Panc1 (cell line): ENCODE results near the gene DNAJC30.

Source experiments
- CTCF ChIP-seq: fragments of 450-650 bp; IDR thresholded peaks from 2 replicates; pipeline ENCODE4 v1.5.1; 2017; ENCODE audit warnings: mild to moderate bottlenecking
- POLR2AphosphoS5 ChIP-seq: IDR thresholded peaks from 2 replicates; pipeline ENCODE4 v1.6.1; 2012; ENCODE audit warnings: mild to moderate bottlenecking, low read depth, low read length, moderate library complexity
- REST ChIP-seq, 2 experiments: IDR thresholded peaks; 2 replicates each; pipeline ENCODE4 v1.6.1; 2011 to 2012; ENCODE audit warnings: low read depth in 2 of 2, control low read depth in 1 of 2, low read length in 1 of 2, mild to moderate bottlenecking in 1 of 2, moderate library complexity in 1 of 2; ENCODE audit not compliant: insufficient read depth in 1 of 2
- TCF7L2 ChIP-seq: IDR thresholded peaks from 2 replicates; pipeline ENCODE4 v1.6.1; 2011; ENCODE audit warnings: mild to moderate bottlenecking, low read depth, low read length, inconsistent platforms

- TF ChIP-seq CTCF (no peak), REST (IDR thresholded peaks at IDR 0.05; ENCODE audit: insufficient read depth in 1 of 2, low read depth in 2 of 2, low read length in 1 of 2) (no peak), TCF7L2 (no peak), POLR2AphosphoS5 (no peak)
These were observed 20.2 kb downstream of the DNAJC30 start for GRCh38 chr7:73663033-73663432.
